OCI-LY3 (cell line): ENCODE results near the gene DST.

Source experiments
- H2AFZ ChIP-seq: fragments of 200-600, 300-600 bp; shearing (Covaris generic); 2 replicates; pipeline ENCODE4 v1.6.0; 2014; ENCODE audit warnings: antibody characterized with exemption, low read depth, low read length
- H3K27ac ChIP-seq: fragments of 200-600, 300-600 bp; sonication (generic); 2 replicates; pipeline ENCODE4 v1.5.1; 2014; ENCODE audit warnings: mild to moderate bottlenecking, low read length, moderate library complexity, mixed read lengths
- H3K27me3 ChIP-seq: fragments of 200-600, 300-600 bp; sonication (generic); 2 replicates; pipeline ENCODE4 v1.6.1; 2014; ENCODE audit warnings: low read depth, low read length, mixed read lengths
- H3K36me3 ChIP-seq: fragments of 200-600, 300-600 bp; sonication (generic); replicated peaks from 2 replicates; pipeline ENCODE3; 2014; ENCODE audit warnings: low read depth, low read length, mixed read lengths
- H3K4me1 ChIP-seq: fragments of 300-600, 200-600 bp; sonication (generic); 2 replicates; pipeline ENCODE4 v1.6.1; 2014; ENCODE audit warnings: low read length, mixed read lengths
- H3K4me2 ChIP-seq: fragments of 200-600, 300-600 bp; sonication (generic); 2 replicates; pipeline ENCODE4 v1.6.1; 2014; ENCODE audit warnings: low read length, mixed read lengths
- H3K4me3 ChIP-seq: fragments of 300-600, 200-600 bp; sonication (generic); 2 replicates; pipeline ENCODE4 v1.5.1; 2014; ENCODE audit warnings: antibody characterized with exemption, mild to moderate bottlenecking, low read length, moderate library complexity
- H3K79me2 ChIP-seq: fragments of 300-600, 200-600 bp; shearing (Covaris generic); 2 replicates; pipeline ENCODE4 v1.6.1; 2014; ENCODE audit warnings: mild to moderate bottlenecking, low read length, mixed read lengths
- H3K9ac ChIP-seq: fragments of 300-600, 200-600 bp; shearing (Covaris generic); 2 replicates; pipeline ENCODE4 v1.6.0; 2014; ENCODE audit warnings: mild to moderate bottlenecking, low read length, moderate library complexity
- H3K9me3 ChIP-seq: fragments of 200-600, 300-600 bp; shearing (Covaris generic); 2 replicates; pipeline ENCODE4 v1.6.1; 2014; ENCODE audit warnings: low read length, mixed read lengths; ENCODE audit not compliant: insufficient read depth
- H4K20me1 ChIP-seq: fragments of 200-600, 300-600 bp; sonication (generic); 2 replicates; pipeline ENCODE4 v1.6.1; 2016; ENCODE audit warnings: low read length, mixed read lengths; ENCODE audit not compliant: insufficient read depth
- EZH2phosphoT487 ChIP-seq: fragments of 200-600 bp; shearing (Covaris generic); IDR thresholded peaks from 2 replicates; pipeline ENCODE4 v1.6.1; 2018; ENCODE audit warnings: antibody characterized with exemption, mixed run types, low read depth
- TF ChIP-seq, protein P1 (sequence below): fragments of 200-600, 300-600 bp; sonication (generic); IDR thresholded peaks from 2 replicates; pipeline ENCODE4 v1.5.1; 2014; ENCODE audit warnings: antibody characterized with exemption, low read length, low read depth

DST gene

DNA sequence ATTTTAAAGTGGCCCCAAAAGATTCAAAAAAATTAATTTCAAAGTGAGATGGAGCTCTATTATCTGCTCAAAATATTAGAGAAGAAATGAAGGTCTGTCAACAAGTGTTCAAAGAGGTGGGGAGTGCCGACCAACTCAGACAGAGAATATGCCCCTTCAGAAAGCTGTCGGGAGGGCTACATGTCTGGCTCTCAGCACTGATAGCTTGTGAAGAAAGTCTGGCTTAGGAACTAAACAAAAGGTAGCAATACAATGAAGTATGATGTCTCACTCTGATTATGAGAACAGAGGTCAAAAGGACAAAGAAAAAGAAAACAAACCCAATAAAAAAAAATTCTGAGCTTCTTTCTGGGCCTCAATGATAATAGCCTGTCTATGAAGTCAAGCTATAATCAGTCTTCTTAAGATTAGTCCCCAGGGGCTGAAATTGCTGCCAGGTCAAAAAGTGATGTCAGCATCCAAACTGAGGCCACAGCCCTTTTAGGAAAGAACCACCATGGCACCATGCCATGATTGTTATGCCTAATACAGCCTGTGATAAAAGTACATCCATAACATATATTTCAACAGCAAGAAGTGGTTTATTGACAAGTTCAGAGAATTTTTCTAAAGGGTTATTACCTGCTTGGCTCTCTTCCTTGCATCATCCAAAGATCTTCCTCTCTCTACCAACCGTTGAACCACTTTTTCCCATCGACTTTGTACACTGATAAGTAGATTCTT, 150.9 kb downstream of the DST start:
- H3K36me3 ChIP-seq, result no peaks in the 10 kb centered on the region
- TF ChIP-seq EZH2phosphoT487, result no peak
- TF ChIP-seq, protein P1, sequence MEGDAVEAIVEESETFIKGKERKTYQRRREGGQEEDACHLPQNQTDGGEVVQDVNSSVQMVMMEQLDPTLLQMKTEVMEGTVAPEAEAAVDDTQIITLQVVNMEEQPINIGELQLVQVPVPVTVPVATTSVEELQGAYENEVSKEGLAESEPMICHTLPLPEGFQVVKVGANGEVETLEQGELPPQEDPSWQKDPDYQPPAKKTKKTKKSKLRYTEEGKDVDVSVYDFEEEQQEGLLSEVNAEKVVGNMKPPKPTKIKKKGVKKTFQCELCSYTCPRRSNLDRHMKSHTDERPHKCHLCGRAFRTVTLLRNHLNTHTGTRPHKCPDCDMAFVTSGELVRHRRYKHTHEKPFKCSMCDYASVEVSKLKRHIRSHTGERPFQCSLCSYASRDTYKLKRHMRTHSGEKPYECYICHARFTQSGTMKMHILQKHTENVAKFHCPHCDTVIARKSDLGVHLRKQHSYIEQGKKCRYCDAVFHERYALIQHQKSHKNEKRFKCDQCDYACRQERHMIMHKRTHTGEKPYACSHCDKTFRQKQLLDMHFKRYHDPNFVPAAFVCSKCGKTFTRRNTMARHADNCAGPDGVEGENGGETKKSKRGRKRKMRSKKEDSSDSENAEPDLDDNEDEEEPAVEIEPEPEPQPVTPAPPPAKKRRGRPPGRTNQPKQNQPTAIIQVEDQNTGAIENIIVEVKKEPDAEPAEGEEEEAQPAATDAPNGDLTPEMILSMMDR, result no peak
- no peaks in the 10 kb centered on the region for H3K4me1 ChIP-seq
- H3K79me2 ChIP-seq, result no peaks in the 10 kb centered on the region
- no peaks in the 10 kb centered on the region for H4K20me1 ChIP-seq
- H3K27ac ChIP-seq, result no peak overlapping the region
- H3K27me3 ChIP-seq, result no peaks in the 10 kb centered on the region
- H3K9me3 ChIP-seq, result no peaks in the 10 kb centered on the region
- H3K4me3 ChIP-seq, result no peak overlapping the region
- no peak overlapping the region for H2AFZ ChIP-seq
- H3K9ac ChIP-seq, result no peak overlapping the region
- H3K4me2 ChIP-seq, result no peak overlapping the region

DNA sequence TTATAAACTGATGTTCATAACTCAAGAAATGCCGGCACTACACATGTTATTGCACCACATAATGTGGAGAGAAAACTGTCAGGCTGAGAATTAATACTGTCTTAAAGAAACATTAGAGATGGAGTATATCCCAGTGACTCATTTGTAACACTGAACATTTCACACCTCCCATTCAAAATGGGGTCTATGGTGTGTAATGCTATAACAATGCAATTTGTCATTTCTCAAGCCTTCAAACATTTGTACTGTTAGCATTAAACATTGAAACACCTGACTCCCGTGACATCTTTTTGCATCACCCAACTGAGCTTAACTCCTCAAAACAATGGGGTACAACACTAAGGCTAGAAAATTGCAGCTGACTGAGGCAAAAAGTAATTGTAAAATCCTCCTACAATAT, 151.7 kb downstream of the DST start:
- H3K27ac ChIP-seq, result no peak overlapping the region
- H3K9ac ChIP-seq, result no peak overlapping the region
- no peaks in the 10 kb centered on the region for H3K4me1 ChIP-seq
- no peaks in the 10 kb centered on the region for H3K9me3 ChIP-seq
- no peaks in the 10 kb centered on the region for H3K79me2 ChIP-seq
- H3K4me2 ChIP-seq, result no peak overlapping the region
- TF ChIP-seq, protein P1, result no peak
- TF ChIP-seq EZH2phosphoT487, result no peak
- H4K20me1 ChIP-seq, result no peaks in the 10 kb centered on the region
- H2AFZ ChIP-seq, result no peak overlapping the region
- H3K27me3 ChIP-seq, result no peaks in the 10 kb centered on the region
- H3K36me3 ChIP-seq, result no peaks in the 10 kb centered on the region
- no peak overlapping the region for H3K4me3 ChIP-seq

DNA sequence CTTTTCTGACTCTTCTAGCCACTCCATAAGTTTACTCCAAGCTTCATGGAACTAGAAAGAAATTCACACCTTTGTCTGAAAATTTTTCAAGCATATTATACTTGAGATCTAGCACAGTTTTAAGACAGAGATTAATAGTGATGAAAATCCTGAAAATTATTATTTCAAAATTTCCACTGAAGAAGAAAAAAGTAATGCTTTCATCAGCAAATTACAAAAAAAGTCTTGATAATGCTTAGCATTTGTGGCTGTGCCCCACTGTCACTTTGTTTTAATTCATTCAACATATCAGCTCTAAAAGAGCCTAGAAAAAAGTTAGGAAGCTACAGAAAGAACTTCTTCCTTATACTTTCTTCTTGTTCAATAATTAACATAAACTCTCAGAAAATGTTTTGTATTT, 153.1 kb downstream of the DST start:
- no peaks in the 10 kb centered on the region for H3K36me3 ChIP-seq
- no peak for TF ChIP-seq EZH2phosphoT487
- TF ChIP-seq, protein P1, result no peak
- no peaks in the 10 kb centered on the region for H4K20me1 ChIP-seq
- no peak overlapping the region for H3K9ac ChIP-seq
- no peak overlapping the region for H3K4me2 ChIP-seq
- H3K27me3 ChIP-seq, result no peaks in the 10 kb centered on the region
- H3K9me3 ChIP-seq, result no peaks in the 10 kb centered on the region
- no peaks in the 10 kb centered on the region for H3K79me2 ChIP-seq
- no peak overlapping the region for H3K4me3 ChIP-seq
- H3K4me1 ChIP-seq, result no peaks in the 10 kb centered on the region
- no peak overlapping the region for H3K27ac ChIP-seq
- H2AFZ ChIP-seq, result no peak overlapping the region

DNA sequence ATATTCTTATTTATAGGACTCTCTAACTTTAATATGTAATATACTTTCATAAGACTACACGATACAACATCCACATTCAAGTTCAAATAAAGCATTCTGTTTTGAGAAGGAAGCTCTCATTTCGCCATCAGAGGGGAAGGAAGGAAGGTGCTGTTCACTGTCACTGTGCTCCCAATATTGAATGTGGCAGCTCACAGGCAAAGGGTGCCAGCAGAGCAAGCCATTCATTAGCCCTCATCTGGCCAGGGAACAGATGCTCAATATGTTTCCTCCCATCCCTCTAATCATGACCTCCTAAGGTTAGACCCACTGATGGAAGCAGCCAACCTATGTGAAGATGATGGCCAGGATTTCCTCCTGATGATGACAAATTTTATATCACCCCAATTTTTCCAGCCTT, 154.4 kb downstream of the DST start:
- H3K4me1 ChIP-seq, result no peaks in the 10 kb centered on the region
- TF ChIP-seq, protein P1, result no peak
- no peak for TF ChIP-seq EZH2phosphoT487
- H3K4me2 ChIP-seq, result no peak overlapping the region
- H3K4me3 ChIP-seq, result no peak overlapping the region
- no peaks in the 10 kb centered on the region for H3K27me3 ChIP-seq
- no peaks in the 10 kb centered on the region for H3K9me3 ChIP-seq
- no peaks in the 10 kb centered on the region for H3K79me2 ChIP-seq
- no peak overlapping the region for H3K9ac ChIP-seq
- H4K20me1 ChIP-seq, result no peaks in the 10 kb centered on the region
- no peaks in the 10 kb centered on the region for H3K36me3 ChIP-seq
- no peak overlapping the region for H2AFZ ChIP-seq
- no peak overlapping the region for H3K27ac ChIP-seq
